Lung (tissue), 12 donors: Measurements from ENCODE around the gene DST. TPM values are rescaled to one million over a fixed set of nuclear protein-coding genes. Genes with fewer than 3 reads are reported as not detected.

Experiments used
- ATAC-seq: fragments of 200-7000 bp; cut with Tn5 transposase; one replicate; pipeline ENCODE4 v1.9.1; 2020; ENCODE audit warnings: moderate number of reproducible peaks; ENCODE audit not compliant: insufficient read depth, low FRiP score
- DNase-seq, 3 donors: peaks; one replicate each; pipeline ENCODE4 v3.0.0-alpha.2; 2013 to 2017
- H3K27ac ChIP-seq, 2 donors: one replicate each; pipeline ENCODE4 v1.5.1; 2013; ENCODE audit warnings: mild to moderate bottlenecking in 2 of 2, moderate library complexity in 2 of 2, control low read depth in 1 of 2, inconsistent platforms in 1 of 2, low read depth in 1 of 2, low read length in 1 of 2
- H3K27me3 ChIP-seq, 3 donors: one replicate each; pipeline ENCODE4 v1.5.1; 2013; ENCODE audit warnings: low read length in 2 of 3; ENCODE audit not compliant: control insufficient read depth in 3 of 3, insufficient read depth in 3 of 3
- H3K36me3 ChIP-seq, 4 donors: one replicate each; pipeline ENCODE4 v1.5.1; 2013; ENCODE audit warnings: low read length in 4 of 4, mild to moderate bottlenecking in 1 of 4, moderate library complexity in 1 of 4; ENCODE audit not compliant: control insufficient read depth in 4 of 4, insufficient read depth in 4 of 4
- H3K4me1 ChIP-seq, 5 donors: one replicate each; pipeline ENCODE4 v1.5.1; 2013; ENCODE audit warnings: low read length in 5 of 5, mild to moderate bottlenecking in 2 of 5, moderate library complexity in 1 of 5; ENCODE audit not compliant: control insufficient read depth in 5 of 5, insufficient read depth in 5 of 5
- H3K4me3 ChIP-seq: one replicate; pipeline ENCODE4 v1.5.1; 2013; ENCODE audit warnings: mild to moderate bottlenecking, control low read depth, moderate library complexity
- H3K9ac ChIP-seq, 2 donors: one replicate each; pipeline ENCODE4 v1.5.1; 2013; ENCODE audit warnings: low read length in 2 of 2, control low read depth in 1 of 2; ENCODE audit not compliant: insufficient read depth in 1 of 2
- H3K9me3 ChIP-seq, 4 donors: one replicate each; pipeline ENCODE4 v1.5.1; 2013; ENCODE audit warnings: low read length in 3 of 4, mild to moderate bottlenecking in 1 of 4, moderate library complexity in 1 of 4; ENCODE audit not compliant: control insufficient read depth in 4 of 4, insufficient read depth in 3 of 4
- CTCF ChIP-seq: IDR thresholded peaks from 2 replicates; pipeline ENCODE4 v1.5.1; 2012; ENCODE audit warnings: mild to moderate bottlenecking; ENCODE audit errors: control extremely low read depth, extremely low read depth
- WGBS, 2 donors: extraction: QIAGEN DNeasy Blood & Tissue Kit; methylation state at CpG; one replicate each; pipeline ENCODE4 v1.1.7; 2013; 5-methylcytosine and 5-hydroxymethylcytosine counted together
- polyA plus RNA-seq, 2 donors: library from polyadenylated mRNA; stranded (reverse); fragments of 200-250 nt; gene quantifications; one replicate each; pipeline ENCODE4 v1.2.1, GENCODE V29; 2013
- total RNA-seq, 2 donors: library from RNA; depleted of rRNA in 1 of 2; stranded (reverse); fragments of >200 nt in 1 of 2; gene quantifications; one replicate each; pipeline ENCODE4 v1.2.1, GENCODE V29; 2014 to 2021
- donor health status: control.
- donor health status: control.
- donor health status: Bipolar disorder and iron deficiency.
- donor health status: healthy.
- donor health status: DM: yes; HTN: yes; CAD: no.

The DST gene
- total and polyA plus RNA-seq, 4 donors = 40.7 to 835 (median 201) TPM

GRCh38 chr6:56620229-56620868 lies 22.3 kb downstream of the DST start:
- Histone ChIP-seq H3K27me3 (no peaks in the 10 kb centered on the region), H3K9me3 (no peaks in the 10 kb centered on the region), H3K36me3 (peaks cover 7 to 40% (median 30%) of the 10 kb centered on the region in 4 donors), H3K27ac (peak overlapping the region in 1 of 2 donors; percentile 1), H3K4me3 (no peak overlapping the region), H3K9ac (no peak overlapping the region), H3K4me1 (peaks cover 0 to 3% (median 0%) of the 10 kb centered on the region in 5 donors)
- no peak for TF ChIP-seq CTCF
- WGBS, 2 donors = 90% methylated on average over 12 of the region's 12 CpGs
- no peak for DNase-seq
- ATAC-seq = no peak

- peaks cover 7 to 40% (median 37%) of the 10 kb centered on the region in 4 donors for H3K36me3 ChIP-seq
- no peaks in the 10 kb centered on the region for H3K27me3 ChIP-seq
These were observed 24.6 kb downstream of the DST start for GRCh38 chr6:56618050-56618449.

GRCh38 chr6:56616967-56617366 lies 25.7 kb downstream of the DST start:
- no peak for TF ChIP-seq CTCF
- DNase-seq (no peak), ATAC-seq (no peak)
- no peak overlapping the region for H3K4me3 ChIP-seq
- H3K9me3 ChIP-seq = no peaks in the 10 kb centered on the region
- peaks cover 0 to 6% (median 0%) of the 10 kb centered on the region in 5 donors for H3K4me1 ChIP-seq
- no peak overlapping the region for H3K9ac ChIP-seq
- 96 to 97% methylated on average over 5 of the region's 5 CpGs for WGBS, 2 donors
- no peaks in the 10 kb centered on the region for H3K27me3 ChIP-seq
- H3K27ac ChIP-seq = no peak overlapping the region
- peaks cover 7 to 39% (median 36%) of the 10 kb centered on the region in 4 donors for H3K36me3 ChIP-seq

More at GRCh38 chr6:56618050-56618449, 24.6 kb downstream of the DST start:
- no peaks in the 10 kb centered on the region for H3K9me3 ChIP-seq
- DNase-seq (no peak), ATAC-seq (no peak)
- no peak overlapping the region for H3K9ac ChIP-seq
- WGBS, 2 donors = 91 to 96% methylated on average over 3 of the region's 3 CpGs
- no peak for TF ChIP-seq CTCF
- no peak overlapping the region for H3K27ac ChIP-seq
- peaks cover 0 to 6% (median 0%) of the 10 kb centered on the region in 5 donors for H3K4me1 ChIP-seq
- no peak overlapping the region for H3K4me3 ChIP-seq
